Hepatocyte (in vitro differentiated cells): ENCODE data around the gene CXCL14. TPM values are rescaled to one million over a fixed set of nuclear protein-coding genes. Genes with fewer than 3 reads are reported as not detected.

Experiments
- DNase-seq: peaks from one replicate; pipeline ENCODE4 v3.0.0-alpha.2; 2016; ENCODE audit warnings: low spot score
- H2AFZ ChIP-seq: fragments of 200-600 bp; sonication (generic); 2 replicates; pipeline ENCODE4 v1.6.0; 2016; ENCODE audit warnings: antibody characterized with exemption, mild to moderate bottlenecking
- H3K27ac ChIP-seq: fragments of 200-600 bp; sonication (generic); 2 replicates; pipeline ENCODE4 v1.5.1; 2016; ENCODE audit warnings: mild to moderate bottlenecking
- H3K27me3 ChIP-seq: fragments of 200-600 bp; sonication (generic); 2 replicates; pipeline ENCODE4 v1.6.1; 2016
- H3K36me3 ChIP-seq: fragments of 200-600 bp; sonication (generic); replicated peaks from 2 replicates; pipeline ENCODE4 v1.5.1; 2016; ENCODE audit warnings: low read depth; ENCODE audit not compliant: insufficient read depth
- H3K4me1 ChIP-seq: fragments of 200-600 bp; sonication (generic); 2 replicates; pipeline ENCODE4 v1.5.1; 2016; ENCODE audit warnings: mild to moderate bottlenecking, moderate library complexity; ENCODE audit not compliant: insufficient read depth
- H3K4me2 ChIP-seq: fragments of 200-600 bp; sonication (generic); 2 replicates; pipeline ENCODE4 v1.6.0; 2016
- H3K4me3 ChIP-seq: fragments of 200-600 bp; sonication (generic); 2 replicates; pipeline ENCODE4 v1.5.1; 2016; ENCODE audit warnings: mild to moderate bottlenecking
- H3K79me2 ChIP-seq: fragments of 200-600 bp; sonication (generic); 2 replicates; pipeline ENCODE4 v1.6.0; 2017; ENCODE audit warnings: mild to moderate bottlenecking
- H3K9me2 ChIP-seq: fragments of 200-600 bp; sonication (generic); replicated peaks from 2 replicates; pipeline ENCODE4 v1.6.0; 2017; ENCODE audit warnings: mild to moderate bottlenecking; ENCODE audit not compliant: insufficient read depth
- H3K9me3 ChIP-seq: fragments of 200-600 bp; sonication (generic); 2 replicates; pipeline ENCODE4 v1.5.1; 2016; ENCODE audit warnings: low read depth, mild to moderate bottlenecking
- H4K20me1 ChIP-seq: fragments of 200-600 bp; sonication (generic); 2 replicates; pipeline ENCODE4 v1.6.0; 2016; ENCODE audit warnings: mild to moderate bottlenecking; ENCODE audit not compliant: insufficient read depth, poor library complexity, severe bottlenecking
- EZH2 ChIP-seq: fragments of 200-600 bp; sonication (generic); IDR thresholded peaks from 2 replicates; pipeline ENCODE4 v1.6.1; 2016; ENCODE audit warnings: antibody characterized with exemption, mild to moderate bottlenecking, borderline replicate concordance
- EZH2phosphoT487 ChIP-seq: fragments of 200-600 bp; sonication (generic); IDR thresholded peaks from one replicate; pipeline ENCODE4 v1.6.1; 2018; ENCODE audit warnings: antibody characterized with exemption, mild to moderate bottlenecking, low read depth, moderate library complexity; ENCODE audit not compliant: unreplicated experiment, severe bottlenecking
- WGBS: methylation state at CpG from one replicate; pipeline ENCODE4 v1.1.6; 2016; ENCODE audit warnings: low lambda C conversion rate; ENCODE audit errors: missing lambda C conversion rate; 5-methylcytosine and 5-hydroxymethylcytosine counted together
- polyA plus RNA-seq: library from polyadenylated mRNA; unstranded; fragments of >200 nt; fragmentation: Nextera tagmentation; extraction: Ambion mirVana; gene quantifications from 2 replicates; pipeline ENCODE4 v1.2.1, GENCODE V29; 2016
- total RNA-seq: library from RNA; depleted of rRNA; stranded (reverse); fragments of >200 nt; gene quantifications from 2 replicates; pipeline ENCODE4 v1.2.3, GENCODE V29; 2014
- TF ChIP-seq, protein P1 (sequence below): fragments of 200-600 bp; sonication (generic); IDR thresholded peaks from 2 replicates; pipeline ENCODE4 v1.5.1; 2016; ENCODE audit warnings: antibody characterized with exemption, mild to moderate bottlenecking; ENCODE audit not compliant: poor library complexity

CXCL14 gene
- total and polyA plus RNA-seq, 2 experiments from 2014 or later, result 52.5 to 88.8 TPM

DNA sequence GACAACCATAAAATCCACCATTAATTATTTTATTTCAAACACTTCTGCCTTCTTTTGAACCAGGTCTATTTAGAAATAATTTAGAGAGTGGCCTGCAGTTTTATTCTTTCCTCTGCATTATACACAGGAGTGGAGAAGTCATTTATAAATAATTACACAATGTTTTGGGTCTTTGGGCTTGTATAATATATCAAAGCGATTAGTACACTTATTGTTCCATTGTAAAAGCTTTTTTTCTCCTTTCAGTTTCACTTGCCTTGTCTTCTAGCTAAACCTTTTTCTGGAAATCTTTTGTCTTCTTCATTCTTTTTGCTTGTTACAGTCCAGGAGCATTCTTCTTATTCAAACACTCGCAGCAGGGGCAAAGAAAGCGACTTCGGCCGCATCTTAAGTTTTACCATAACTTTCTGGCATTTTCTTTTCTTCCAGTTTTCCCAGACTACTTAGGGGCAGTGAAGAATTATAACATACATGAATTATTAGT, 35.7 kb downstream of the CXCL14 start:
- Histone ChIP-seq H3K4me1 (peaks cover 18% of the 10 kb centered on the region), H3K4me2 (peak overlapping the region; percentile 87), H3K9me2 (no peaks in the 10 kb centered on the region), H3K9me3 (no peaks in the 10 kb centered on the region), H3K27ac (no peak overlapping the region), H3K27me3 (peaks cover 100% of the 10 kb centered on the region), H3K79me2 (no peaks in the 10 kb centered on the region), H3K36me3 (no peaks in the 10 kb centered on the region), H2AFZ (no peak overlapping the region), H4K20me1 (no peaks in the 10 kb centered on the region), H3K4me3 (no peak overlapping the region)
- 14% methylated on average over 5 of the region's 5 CpGs for WGBS
- no peak for DNase-seq
- TF ChIP-seq EZH2phosphoT487, result peak; percentile 90
- TF ChIP-seq, protein P1, sequence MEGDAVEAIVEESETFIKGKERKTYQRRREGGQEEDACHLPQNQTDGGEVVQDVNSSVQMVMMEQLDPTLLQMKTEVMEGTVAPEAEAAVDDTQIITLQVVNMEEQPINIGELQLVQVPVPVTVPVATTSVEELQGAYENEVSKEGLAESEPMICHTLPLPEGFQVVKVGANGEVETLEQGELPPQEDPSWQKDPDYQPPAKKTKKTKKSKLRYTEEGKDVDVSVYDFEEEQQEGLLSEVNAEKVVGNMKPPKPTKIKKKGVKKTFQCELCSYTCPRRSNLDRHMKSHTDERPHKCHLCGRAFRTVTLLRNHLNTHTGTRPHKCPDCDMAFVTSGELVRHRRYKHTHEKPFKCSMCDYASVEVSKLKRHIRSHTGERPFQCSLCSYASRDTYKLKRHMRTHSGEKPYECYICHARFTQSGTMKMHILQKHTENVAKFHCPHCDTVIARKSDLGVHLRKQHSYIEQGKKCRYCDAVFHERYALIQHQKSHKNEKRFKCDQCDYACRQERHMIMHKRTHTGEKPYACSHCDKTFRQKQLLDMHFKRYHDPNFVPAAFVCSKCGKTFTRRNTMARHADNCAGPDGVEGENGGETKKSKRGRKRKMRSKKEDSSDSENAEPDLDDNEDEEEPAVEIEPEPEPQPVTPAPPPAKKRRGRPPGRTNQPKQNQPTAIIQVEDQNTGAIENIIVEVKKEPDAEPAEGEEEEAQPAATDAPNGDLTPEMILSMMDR, result no peak

DNA sequence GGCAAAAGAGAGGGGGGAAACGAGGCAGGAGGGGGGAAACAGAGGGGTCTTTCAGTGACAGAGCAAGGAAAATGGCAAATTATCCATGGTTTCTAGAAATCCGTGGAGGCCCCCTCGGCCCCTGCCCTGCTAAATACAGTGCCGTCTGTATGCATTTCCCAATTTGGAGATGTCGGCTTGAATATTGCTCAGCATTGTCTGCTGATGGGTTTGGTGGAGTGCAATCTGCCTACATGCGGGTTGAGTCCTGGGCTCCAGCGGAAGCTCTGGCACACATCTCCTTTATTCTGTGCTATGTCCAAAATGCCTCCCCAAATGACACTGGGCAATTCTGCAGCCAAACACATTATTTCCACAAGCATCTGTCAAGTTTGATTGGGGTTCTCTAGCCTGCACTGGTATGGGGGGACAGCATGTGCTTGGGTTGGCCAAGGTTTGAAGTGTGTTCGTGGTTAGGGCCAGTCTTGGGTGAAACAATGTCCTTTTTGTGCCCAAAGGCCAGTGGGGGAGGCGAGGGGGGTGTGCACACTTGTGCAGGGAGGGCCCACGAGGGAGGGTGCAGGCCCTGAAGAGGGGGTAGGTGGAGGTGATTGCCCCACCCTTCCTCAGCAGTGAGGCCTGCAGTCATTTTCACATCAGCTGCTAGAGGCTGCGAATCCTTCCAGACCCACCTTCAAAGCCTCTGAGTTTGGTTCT, 36.8 kb downstream of the CXCL14 start:
- Histone ChIP-seq H3K4me2 (no peak overlapping the region), H3K27ac (no peak overlapping the region), H3K4me3 (no peak overlapping the region), H3K36me3 (no peaks in the 10 kb centered on the region), H3K79me2 (no peaks in the 10 kb centered on the region), H3K4me1 (peaks cover 18% of the 10 kb centered on the region), H3K9me3 (no peaks in the 10 kb centered on the region), H3K9me2 (no peaks in the 10 kb centered on the region), H2AFZ (no peak overlapping the region), H3K27me3 (peaks cover 100% of the 10 kb centered on the region), H4K20me1 (no peaks in the 10 kb centered on the region)
- 48% methylated on average over 10 of the region's 11 CpGs for WGBS
- DNase-seq, result no peak
- TF ChIP-seq, protein P1, result no peak
- TF ChIP-seq EZH2phosphoT487 (no peak), EZH2 (no peak)

DNA sequence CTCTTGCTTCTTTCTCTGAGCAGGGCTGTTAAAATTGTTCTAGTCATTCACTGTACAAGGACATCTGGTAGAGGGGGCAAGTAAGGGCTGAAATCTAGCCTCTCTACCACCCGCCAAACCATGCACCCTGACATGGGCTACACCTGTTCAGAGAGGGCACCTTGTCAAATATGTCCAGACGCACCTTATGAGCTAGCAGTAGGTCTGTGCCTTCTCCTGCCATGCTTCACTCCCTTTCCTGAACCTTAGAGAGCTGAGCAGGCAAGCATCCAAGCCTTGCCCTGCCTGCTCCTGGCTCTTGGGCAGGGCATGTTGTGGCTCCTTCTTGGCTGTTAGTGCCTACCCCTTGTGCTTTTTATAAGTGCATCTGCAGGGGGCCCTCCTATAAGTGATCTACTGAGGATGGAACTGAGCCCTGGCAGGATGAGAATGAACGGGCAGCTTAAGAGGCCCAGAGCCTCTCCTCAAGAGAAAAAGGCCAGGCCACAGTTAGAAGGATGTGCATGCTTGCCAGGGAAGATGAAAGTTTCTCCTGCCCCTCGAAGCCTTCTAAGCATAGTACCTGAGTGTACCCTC, 39.3 kb downstream of the CXCL14 start:
- Histone ChIP-seq H3K36me3 (no peaks in the 10 kb centered on the region), H3K4me3 (no peak overlapping the region), H4K20me1 (no peaks in the 10 kb centered on the region), H3K79me2 (no peaks in the 10 kb centered on the region), H2AFZ (no peak overlapping the region), H3K4me1 (peaks cover 14% of the 10 kb centered on the region), H3K27me3 (peaks cover 100% of the 10 kb centered on the region), H3K4me2 (no peak overlapping the region), H3K9me2 (no peaks in the 10 kb centered on the region), H3K9me3 (no peaks in the 10 kb centered on the region), H3K27ac (no peak overlapping the region)
- 75% methylated on average over 4 of the region's 4 CpGs for WGBS
- no peak for DNase-seq
- TF ChIP-seq, protein P1, result no peak
- TF ChIP-seq EZH2phosphoT487 (no peak), EZH2 (no peak)
